Mesenchymal stem cell (in vitro differentiated cells and primary cell): ENCODE data around the gene SULT4A1.

Experiments
- DNase-seq: peaks from one replicate; pipeline ENCODE4 v3.0.0-alpha.2; 2013
- H2AFZ ChIP-seq: one replicate; pipeline ENCODE4 v1.6.1; 2013; ENCODE audit warnings: low read depth, mild to moderate bottlenecking, control low read depth, inconsistent platforms, low read length, moderate library complexity
- H2AK5ac ChIP-seq: 2 replicates; pipeline ENCODE4 v1.6.1; 2013; ENCODE audit warnings: low read length, moderate library complexity, mild to moderate bottlenecking, inconsistent platforms; ENCODE audit not compliant: severe bottlenecking
- H2BK120ac ChIP-seq: one replicate; pipeline ENCODE4 v1.6.1; 2013; ENCODE audit warnings: low read depth, mild to moderate bottlenecking, inconsistent platforms, low read length, moderate library complexity
- H2BK12ac ChIP-seq, 2 experiments: one replicate each; pipeline ENCODE4 v1.6.1; 2013; ENCODE audit warnings: inconsistent platforms in 2 of 2, low read length in 2 of 2, mild to moderate bottlenecking in 2 of 2, moderate library complexity in 2 of 2, control low read depth in 1 of 2
- H2BK15ac ChIP-seq: one replicate; pipeline ENCODE4 v1.6.1; 2013; ENCODE audit warnings: mild to moderate bottlenecking, low read depth, inconsistent platforms; ENCODE audit not compliant: poor library complexity, severe bottlenecking
- H2BK5ac ChIP-seq: 2 replicates; pipeline ENCODE4 v1.6.1; 2013; ENCODE audit warnings: low read depth, mild to moderate bottlenecking, low read length, control low read depth, inconsistent platforms; ENCODE audit not compliant: poor library complexity, severe bottlenecking
- H3K14ac ChIP-seq, 2 experiments: one replicate each; pipeline ENCODE4 v1.6.1; 2013; ENCODE audit warnings: inconsistent platforms in 2 of 2, low read length in 2 of 2, control low read depth in 1 of 2, mild to moderate bottlenecking in 1 of 2, moderate library complexity in 1 of 2
- H3K18ac ChIP-seq, 2 experiments: one replicate each; pipeline ENCODE4 v1.6.1; 2013; ENCODE audit warnings: inconsistent platforms in 2 of 2, low read length in 2 of 2, control low read depth in 1 of 2, low read depth in 1 of 2, mild to moderate bottlenecking in 1 of 2
- H3K23ac ChIP-seq, 2 experiments: one replicate each; pipeline ENCODE4 v1.6.1; 2013; ENCODE audit warnings: inconsistent platforms in 2 of 2, low read length in 2 of 2, mild to moderate bottlenecking in 2 of 2, moderate library complexity in 2 of 2, control low read depth in 1 of 2
- H3K27ac ChIP-seq: 2 replicates; pipeline ENCODE4 v1.5.1; 2013; ENCODE audit warnings: mild to moderate bottlenecking, moderate library complexity, low read length, control low read depth, inconsistent platforms; ENCODE audit not compliant: poor library complexity, severe bottlenecking
- H3K27me3 ChIP-seq, 2 experiments: 2 replicates each; pipeline versions ENCODE4 v1.6.1 to v1.7.0; 2013; ENCODE audit warnings: low read length in 2 of 2, mild to moderate bottlenecking in 2 of 2, moderate library complexity in 2 of 2, control low read depth in 1 of 2, inconsistent platforms in 1 of 2; ENCODE audit not compliant: control insufficient read depth in 1 of 2, insufficient read depth in 1 of 2
- H3K36me3 ChIP-seq, 2 experiments: 2 replicates each; pipeline versions ENCODE4 v1.6.1 to v1.7.0; 2013; ENCODE audit warnings: low read length in 2 of 2, control low read depth in 1 of 2, inconsistent platforms in 1 of 2, low read depth in 1 of 2, mild to moderate bottlenecking in 1 of 2; ENCODE audit not compliant: insufficient read depth in 2 of 2, control insufficient read depth in 1 of 2
- H3K4ac ChIP-seq, 2 experiments: one replicate each; pipeline ENCODE4 v1.6.1; 2013; ENCODE audit warnings: inconsistent platforms in 2 of 2, low read length in 2 of 2, mild to moderate bottlenecking in 2 of 2, moderate library complexity in 2 of 2, control low read depth in 1 of 2, low read depth in 1 of 2
- H3K4me1 ChIP-seq: 2 replicates; pipeline ENCODE4 v1.6.1; 2013; ENCODE audit warnings: low read depth, low read length, control low read depth; ENCODE audit not compliant: control insufficient read depth, insufficient read depth
- H3K4me2 ChIP-seq: 2 replicates; pipeline ENCODE4 v1.6.1; 2013; ENCODE audit warnings: low read length, mild to moderate bottlenecking, inconsistent platforms; ENCODE audit not compliant: poor library complexity, severe bottlenecking
- H3K4me3 ChIP-seq, 2 experiments: 2 replicates each; pipeline versions ENCODE4 v1.5.1 to v1.7.0; 2013; ENCODE audit warnings: low read length in 2 of 2, mild to moderate bottlenecking in 2 of 2, control low read depth in 1 of 2, low read depth in 1 of 2; ENCODE audit not compliant: insufficient read depth in 1 of 2
- H3K79me1 ChIP-seq: replicated peaks from 2 replicates; pipeline ENCODE4 v1.6.1; 2013; ENCODE audit warnings: mild to moderate bottlenecking, control low read depth, low read length, inconsistent platforms; ENCODE audit not compliant: poor library complexity, severe bottlenecking
- H3K9ac ChIP-seq: 2 replicates; pipeline ENCODE4 v1.7.0; 2013; ENCODE audit warnings: mild to moderate bottlenecking, low read length, moderate library complexity
- H3K9me3 ChIP-seq: 2 replicates; pipeline ENCODE4 v1.7.0; 2013; ENCODE audit warnings: mild to moderate bottlenecking, low read length; ENCODE audit not compliant: control insufficient read depth
- H4K8ac ChIP-seq: one replicate; pipeline ENCODE4 v1.6.1; 2013; ENCODE audit warnings: inconsistent platforms, mild to moderate bottlenecking, low read length, moderate library complexity
- H4K91ac ChIP-seq: one replicate; pipeline ENCODE4 v1.6.1; 2013; ENCODE audit warnings: mild to moderate bottlenecking, low read length, inconsistent platforms
- WGBS: methylation state at CpG from one replicate; pipeline ENCODE4 v1.1.7; 2013; ENCODE audit warnings: mixed read lengths; 5-methylcytosine and 5-hydroxymethylcytosine counted together

Gene SULT4A1

GRCh38 chr22:43835736-43836135 lies 26.6 kb downstream of the SULT4A1 start:
- H3K27me3 ChIP-seq, result peaks cover 10 to 19% of the 10 kb centered on the region in 2 experiments
- no peaks in the 10 kb centered on the region for H3K36me3 ChIP-seq
- H3K23ac ChIP-seq, result no peak overlapping the region
- no peak overlapping the region for H2BK5ac ChIP-seq
- H3K4me1 ChIP-seq, result peaks cover 12% of the 10 kb centered on the region
- H3K9ac ChIP-seq, result no peak overlapping the region
- H3K27ac ChIP-seq, result no peak overlapping the region
- no peak overlapping the region for H2BK15ac ChIP-seq
- no peak overlapping the region for H4K8ac ChIP-seq
- H2BK12ac ChIP-seq, result no peak overlapping the region
- no peak overlapping the region for H2AK5ac ChIP-seq
- no peak overlapping the region for H3K4ac ChIP-seq
- H3K14ac ChIP-seq, result no peak overlapping the region
- H4K91ac ChIP-seq, result no peak overlapping the region
- H3K4me3 ChIP-seq, result no peak overlapping the region
- no peak for DNase-seq
- H3K79me1 ChIP-seq, result no peaks in the 10 kb centered on the region
- no peaks in the 10 kb centered on the region for H3K9me3 ChIP-seq
- no peak overlapping the region for H2AFZ ChIP-seq
- WGBS, result 93% methylated on average over 12 of the region's 13 CpGs
- H3K18ac ChIP-seq, result no peak overlapping the region
- H3K4me2 ChIP-seq, result no peak overlapping the region
- H2BK120ac ChIP-seq, result no peak overlapping the region

- Histone ChIP-seq H2BK5ac (no peak overlapping the region), H3K4me2 (no peak overlapping the region), H3K18ac (no peak overlapping the region), H3K9ac (no peak overlapping the region), H3K79me1 (no peaks in the 10 kb centered on the region), H4K91ac (no peak overlapping the region), H2AK5ac (no peak overlapping the region), H3K27ac (no peak overlapping the region), H2BK120ac (no peak overlapping the region), H2BK15ac (no peak overlapping the region), H3K4me1 (peaks cover 17% of the 10 kb centered on the region), H3K27me3 (peaks cover 10 to 19% of the 10 kb centered on the region in 2 experiments), H3K36me3 (peaks cover 0 to 2% of the 10 kb centered on the region in 2 experiments), H3K9me3 (no peaks in the 10 kb centered on the region), H3K4me3 (no peak overlapping the region), H3K23ac (no peak overlapping the region), H4K8ac (no peak overlapping the region), H2AFZ (no peak overlapping the region), H3K14ac (no peak overlapping the region), H2BK12ac (no peak overlapping the region), H3K4ac (no peak overlapping the region)
- DNase-seq, result no peak
- WGBS, result 80% methylated on average over 12 of the region's 12 CpGs
Measured at GRCh38 chr22:43835166-43835565, 27.1 kb downstream of the SULT4A1 start.

DNA sequence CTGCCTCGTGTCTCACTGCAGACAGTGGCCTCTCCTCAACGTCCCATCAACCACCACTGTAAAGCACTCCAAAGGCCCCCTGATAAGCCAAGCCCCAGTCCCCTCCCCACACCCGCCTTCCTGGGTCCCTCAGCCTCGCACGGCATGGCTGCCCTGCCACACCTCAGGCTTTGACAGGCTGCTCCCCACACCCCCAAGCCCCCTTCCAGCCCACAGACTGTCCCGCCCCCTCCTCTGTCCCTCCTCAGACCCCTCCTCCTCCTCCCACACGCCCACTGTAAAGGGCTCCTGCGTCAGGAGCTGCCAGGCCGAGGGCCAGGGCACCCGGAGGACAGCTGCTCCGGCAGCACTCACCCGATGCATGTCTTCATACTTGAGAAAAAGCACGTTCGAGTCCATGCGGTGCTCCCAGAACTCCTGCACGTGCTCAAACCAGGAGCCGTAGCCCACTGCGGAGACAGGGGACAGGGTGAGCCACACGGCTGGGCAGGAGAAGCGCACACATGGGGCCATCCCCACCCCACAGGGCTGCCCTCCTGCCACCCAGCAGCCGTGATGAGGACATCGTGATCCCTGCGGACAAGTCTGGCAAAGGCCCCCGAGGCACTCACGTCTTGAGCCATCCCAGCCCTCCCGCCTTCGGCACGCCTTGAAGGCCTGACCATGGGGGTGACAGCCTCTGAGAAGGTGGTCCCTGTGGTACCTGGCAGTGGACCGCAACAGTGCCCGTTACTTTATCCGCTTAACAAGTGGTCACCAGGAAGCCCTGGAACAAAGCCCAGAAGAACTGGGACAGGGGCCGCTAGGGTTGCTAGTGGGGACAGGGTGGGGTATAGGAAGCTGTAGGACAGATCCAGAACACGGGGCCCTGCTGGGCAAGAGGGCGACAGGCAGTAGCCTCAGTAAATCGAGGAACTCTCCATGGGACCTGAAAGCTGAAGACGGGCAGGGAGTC lies 28.8 kb downstream of the SULT4A1 start:
- Histone ChIP-seq H2BK5ac (no peak overlapping the region), H3K9ac (no peak overlapping the region), H2AFZ (no peak overlapping the region), H2BK12ac (no peak overlapping the region), H3K23ac (no peak overlapping the region), H3K4me3 (no peak overlapping the region), H4K91ac (no peak overlapping the region), H3K14ac (no peak overlapping the region), H3K27me3 (peaks cover 10 to 19% of the 10 kb centered on the region in 2 experiments), H3K79me1 (no peaks in the 10 kb centered on the region), H3K18ac (no peak overlapping the region), H3K27ac (no peak overlapping the region), H2AK5ac (no peak overlapping the region), H2BK15ac (no peak overlapping the region), H3K4me2 (no peak overlapping the region), H2BK120ac (no peak overlapping the region), H3K4ac (no peak overlapping the region), H4K8ac (no peak overlapping the region), H3K4me1 (peaks cover 28% of the 10 kb centered on the region), H3K36me3 (peaks cover 0 to 2% of the 10 kb centered on the region in 2 experiments), H3K9me3 (no peaks in the 10 kb centered on the region)
- WGBS, result 88% methylated on average over 30 of the region's 36 CpGs
- DNase-seq, result no peak

DNA sequence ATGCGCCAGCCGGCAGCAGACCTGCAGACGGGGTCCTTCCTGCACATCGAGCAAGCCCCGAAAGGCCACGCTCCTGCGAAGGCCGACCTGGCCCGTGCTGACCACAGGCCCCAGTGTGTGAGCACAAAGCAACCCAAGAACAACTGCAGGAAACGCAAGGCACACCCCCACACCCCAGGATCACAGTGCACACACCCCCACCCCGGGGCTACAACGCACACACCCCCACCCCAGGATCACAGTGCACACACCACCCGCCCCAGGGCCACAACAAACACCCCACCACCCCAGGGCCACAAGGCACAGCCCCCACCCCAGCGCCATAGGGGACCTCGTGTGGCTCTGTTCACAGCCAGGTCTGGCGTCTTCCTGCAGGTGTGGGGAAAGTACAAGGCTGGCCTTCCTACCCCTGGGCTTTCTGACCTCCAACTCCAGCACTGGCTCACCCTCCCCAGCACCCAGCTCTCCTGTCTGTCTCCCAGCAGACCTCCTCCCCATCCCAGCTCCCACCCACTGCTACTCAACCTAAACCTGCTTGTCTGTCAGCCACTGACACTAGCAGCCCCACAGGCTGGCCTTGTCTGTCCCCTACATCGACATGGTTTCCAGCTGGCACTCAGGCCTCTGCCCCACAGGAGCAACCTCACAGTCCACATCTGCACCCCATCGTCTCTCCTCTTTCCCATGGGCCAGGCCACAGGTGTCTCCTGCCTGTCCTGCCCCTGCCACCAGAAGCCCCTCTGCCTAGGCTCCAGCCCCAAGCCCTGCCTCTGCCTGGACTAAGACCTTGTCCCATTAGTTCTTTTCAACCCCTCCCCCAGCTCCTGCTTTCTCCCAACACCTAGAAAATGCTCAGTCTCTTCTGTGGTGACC lies 29.7 kb downstream of the SULT4A1 start:
- Histone ChIP-seq H3K4ac (no peak overlapping the region), H2BK12ac (no peak overlapping the region), H4K91ac (no peak overlapping the region), H3K36me3 (peaks cover 0 to 2% of the 10 kb centered on the region in 2 experiments), H3K27ac (no peak overlapping the region), H3K14ac (no peak overlapping the region), H3K27me3 (peaks cover 10 to 19% of the 10 kb centered on the region in 2 experiments), H3K23ac (no peak overlapping the region), H4K8ac (no peak overlapping the region), H3K4me2 (no peak overlapping the region), H3K4me3 (no peak overlapping the region), H3K9me3 (no peaks in the 10 kb centered on the region), H2BK120ac (no peak overlapping the region), H3K79me1 (no peaks in the 10 kb centered on the region), H2AK5ac (no peak overlapping the region), H2AFZ (no peak overlapping the region), H3K18ac (no peak overlapping the region), H3K4me1 (peaks cover 28% of the 10 kb centered on the region), H3K9ac (no peak overlapping the region), H2BK15ac (no peak overlapping the region), H2BK5ac (no peak overlapping the region)
- DNase-seq, result no peak
- 83% methylated on average over 18 of the region's 18 CpGs for WGBS
